GM12872 (cell line): ENCODE data around the gene SUN2.

Source experiments
- TF ChIP-seq, protein P1 (sequence below): IDR thresholded peaks from 3 replicates; pipeline ENCODE4 v1.5.1; 2011; ENCODE audit warnings: low read depth, mild to moderate bottlenecking, low read length, moderate library complexity; ENCODE audit not compliant: insufficient read depth

Gene SUN2

DNA sequence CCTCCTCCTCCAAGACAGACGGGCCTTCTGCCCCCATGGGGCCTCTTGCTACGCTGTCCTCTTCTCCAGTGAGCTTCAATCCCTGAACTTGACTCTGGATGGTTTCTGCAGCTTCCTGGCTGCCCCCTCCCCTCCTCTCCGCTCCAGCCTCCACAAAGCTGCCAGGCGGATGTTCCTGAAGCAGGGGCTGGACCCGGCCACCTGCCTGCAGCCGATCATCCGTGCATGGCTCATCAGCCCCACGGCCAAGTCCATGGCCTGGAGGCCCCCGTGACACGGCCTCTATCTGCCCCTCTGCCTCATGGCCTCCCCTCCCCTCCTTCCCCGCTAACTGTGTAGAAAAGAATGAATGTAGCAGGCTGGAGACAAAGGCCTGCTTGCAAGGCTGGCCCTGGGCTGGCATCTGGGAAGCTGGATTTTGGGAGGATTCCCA lies 6.8 kb upstream of the SUN2 start:
- TF ChIP-seq, protein P1, sequence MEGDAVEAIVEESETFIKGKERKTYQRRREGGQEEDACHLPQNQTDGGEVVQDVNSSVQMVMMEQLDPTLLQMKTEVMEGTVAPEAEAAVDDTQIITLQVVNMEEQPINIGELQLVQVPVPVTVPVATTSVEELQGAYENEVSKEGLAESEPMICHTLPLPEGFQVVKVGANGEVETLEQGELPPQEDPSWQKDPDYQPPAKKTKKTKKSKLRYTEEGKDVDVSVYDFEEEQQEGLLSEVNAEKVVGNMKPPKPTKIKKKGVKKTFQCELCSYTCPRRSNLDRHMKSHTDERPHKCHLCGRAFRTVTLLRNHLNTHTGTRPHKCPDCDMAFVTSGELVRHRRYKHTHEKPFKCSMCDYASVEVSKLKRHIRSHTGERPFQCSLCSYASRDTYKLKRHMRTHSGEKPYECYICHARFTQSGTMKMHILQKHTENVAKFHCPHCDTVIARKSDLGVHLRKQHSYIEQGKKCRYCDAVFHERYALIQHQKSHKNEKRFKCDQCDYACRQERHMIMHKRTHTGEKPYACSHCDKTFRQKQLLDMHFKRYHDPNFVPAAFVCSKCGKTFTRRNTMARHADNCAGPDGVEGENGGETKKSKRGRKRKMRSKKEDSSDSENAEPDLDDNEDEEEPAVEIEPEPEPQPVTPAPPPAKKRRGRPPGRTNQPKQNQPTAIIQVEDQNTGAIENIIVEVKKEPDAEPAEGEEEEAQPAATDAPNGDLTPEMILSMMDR = no peak

DNA sequence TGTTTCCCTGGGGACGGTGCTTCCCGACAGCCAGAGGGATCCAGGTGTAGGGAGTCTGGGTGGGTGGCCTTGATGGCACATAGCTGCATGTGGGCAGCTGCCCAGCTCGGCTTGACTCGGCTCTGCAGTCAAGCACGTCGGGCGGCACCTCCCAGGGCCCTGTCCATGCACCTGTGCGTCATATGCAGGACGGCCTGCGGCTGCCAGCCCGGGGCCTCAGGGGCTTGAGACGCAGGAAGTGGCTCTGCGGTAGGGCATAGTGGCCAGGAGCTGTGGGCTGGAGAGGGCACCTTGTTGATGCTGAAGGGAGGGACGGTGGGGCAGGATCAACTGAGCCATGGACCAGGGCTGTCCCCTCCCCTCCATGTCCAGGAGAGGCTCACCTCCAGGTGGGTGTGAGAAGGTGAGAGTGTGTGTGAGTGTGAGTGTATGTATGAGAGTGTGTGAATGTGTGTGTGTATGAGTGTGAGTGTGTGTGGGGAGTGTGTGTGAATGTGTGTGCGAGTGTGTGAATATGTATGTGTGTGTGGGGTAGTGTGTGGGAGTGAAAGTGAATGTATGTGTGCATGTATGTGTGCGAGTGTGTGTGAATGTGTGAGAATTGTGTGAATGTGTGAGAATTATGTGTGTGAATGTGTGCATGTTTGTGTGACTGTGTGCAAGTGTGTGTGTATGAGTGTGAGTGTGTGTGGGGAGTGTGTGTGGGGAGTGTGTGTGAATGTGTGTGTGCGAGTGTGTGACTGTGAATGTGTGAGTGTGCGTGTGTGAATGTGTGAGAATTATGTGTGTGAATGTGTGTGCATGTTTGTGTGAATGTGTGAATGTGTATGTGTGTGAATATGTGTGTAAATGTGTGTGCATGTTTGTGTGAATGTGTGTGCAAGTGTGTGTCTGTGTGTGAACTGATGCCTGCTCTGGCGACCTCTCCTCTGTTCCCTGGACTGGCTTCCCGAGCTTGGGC lies 5.7 kb upstream of the SUN2 start:
- TF ChIP-seq, protein P1 = no peak

DNA sequence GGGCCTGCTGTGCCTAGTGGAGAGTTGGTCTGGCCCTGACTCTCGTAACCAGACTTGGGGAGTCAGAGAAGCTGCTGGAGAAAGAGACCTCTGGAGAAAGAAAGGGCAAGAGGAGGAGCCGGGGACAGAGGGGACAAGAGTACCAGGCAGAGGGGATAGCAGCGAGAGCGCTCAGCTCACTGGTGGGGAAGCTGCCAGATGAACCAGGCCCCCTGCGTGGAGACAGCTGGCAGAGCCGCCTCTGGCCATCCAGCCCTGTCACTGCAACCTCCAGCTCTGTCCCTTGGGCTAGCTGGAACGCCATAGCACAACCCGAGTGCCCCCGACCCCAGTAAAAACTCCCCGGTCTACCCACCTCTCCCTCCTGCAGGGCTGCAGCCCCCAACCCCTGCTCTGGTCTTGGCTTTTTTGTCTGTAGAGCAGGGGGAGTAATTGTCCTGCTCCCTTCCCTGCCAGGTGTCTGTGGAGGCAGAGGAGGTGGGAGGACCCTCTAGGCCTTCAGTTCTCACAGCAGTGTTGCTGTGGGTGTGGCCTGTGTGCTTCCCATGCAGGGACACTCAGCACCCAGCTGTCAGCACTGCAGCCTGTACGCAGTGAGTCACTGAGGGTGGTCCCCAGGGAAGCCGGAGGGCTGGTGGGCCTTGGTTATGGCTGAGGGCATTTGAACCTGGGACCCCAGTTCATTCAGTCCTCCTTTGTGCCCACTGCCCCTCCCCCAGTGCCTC lies 4.8 kb upstream of the SUN2 start:
- TF ChIP-seq, protein P1 = no peak

DNA sequence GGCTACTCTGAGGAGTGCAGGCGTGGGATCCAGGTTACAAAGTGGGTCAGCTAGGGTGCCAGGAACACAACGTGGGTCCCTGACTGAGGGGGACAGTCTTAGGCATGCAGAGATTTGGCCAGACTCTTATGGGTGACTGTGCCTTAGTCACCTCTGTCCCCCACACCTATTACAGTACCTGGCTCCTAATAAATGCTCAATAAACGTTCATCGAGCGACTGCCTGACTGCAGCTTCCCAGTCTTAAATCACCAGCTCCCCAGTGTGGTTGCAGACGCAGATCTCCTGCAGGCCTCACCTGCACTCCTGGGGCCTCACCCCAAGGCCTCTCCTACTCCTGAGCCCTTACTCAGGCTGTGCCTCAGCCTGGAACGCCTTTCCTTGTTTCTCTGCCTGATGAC lies 3.2 kb upstream of the SUN2 start:
- TF ChIP-seq, protein P1 = no peak

DNA sequence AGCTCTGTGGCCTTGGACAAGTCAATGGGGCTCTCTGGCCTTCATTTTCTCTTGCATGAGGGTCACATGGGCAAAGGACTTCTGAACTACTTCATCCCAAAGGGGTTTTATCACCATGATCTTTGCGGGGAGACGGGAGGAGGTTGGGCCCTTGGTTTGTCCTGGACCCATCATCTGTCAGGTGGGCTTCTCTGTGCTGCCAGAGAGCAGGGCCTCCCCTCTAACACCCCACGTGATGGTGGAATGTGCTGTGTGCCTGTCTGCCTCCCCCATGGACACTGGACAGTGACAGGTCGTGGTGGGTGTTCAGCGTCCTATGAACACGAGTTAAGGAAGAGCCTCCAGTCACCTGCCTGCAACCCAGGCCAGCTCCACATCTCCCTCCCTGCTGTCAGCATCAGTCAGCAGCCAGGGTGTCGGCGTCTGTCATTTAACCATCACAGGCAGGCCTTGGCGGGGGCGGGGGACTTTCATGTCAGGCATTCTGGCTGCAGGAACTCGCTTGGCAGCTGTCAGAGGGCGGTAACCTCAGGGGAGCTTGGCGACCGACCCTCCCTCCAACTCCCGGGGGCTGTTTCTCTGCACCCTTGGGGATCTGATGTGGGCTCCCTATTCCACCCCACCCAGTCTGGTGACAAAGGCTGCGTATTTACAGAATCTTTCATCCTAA lies 2.6 kb upstream of the SUN2 start:
- TF ChIP-seq, protein P1 = no peak

DNA sequence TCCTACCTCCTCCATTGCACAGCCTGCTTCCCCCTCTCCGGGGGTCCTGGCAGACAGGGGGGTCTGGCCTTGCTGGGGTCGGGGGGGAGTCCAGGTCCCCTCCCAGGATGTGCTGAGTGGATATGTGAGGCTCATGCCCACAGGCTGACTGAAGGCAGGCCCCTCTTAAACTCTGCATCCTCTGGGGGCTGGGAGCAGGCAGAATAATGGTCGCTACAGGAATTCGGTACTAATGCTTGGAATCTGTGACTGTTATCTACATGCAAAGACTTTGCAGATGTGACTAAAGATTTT lies 1.6 kb upstream of the SUN2 start:
- TF ChIP-seq, protein P1 = no peak
